CD4-positive, CD25-positive, alpha-beta regulatory T cell (primary cell): ENCODE data around the gene FAM241A. TPM values are rescaled to one million over a fixed set of nuclear protein-coding genes. Genes with fewer than 3 reads are reported as not detected.
"Not testable (repeated sequence)": the region's sequence is repeated elsewhere in the genome, so short reads cannot be mapped to it uniquely, and the experiment has no call there.

Experiments used
- ATAC-seq, 2 donors: fragments of 150-1000 bp; cut with Tn5 transposase; one replicate each; pipeline ENCODE4 v1.10.0; 2021; ENCODE audit warnings: low read depth in 2 of 2, moderate number of reproducible peaks in 2 of 2, moderate library complexity in 1 of 2
- DNase-seq, 3 donors: peaks; one replicate each; pipeline versions ENCODE4 v3.0.0 to v3.0.0-alpha.2; 2012 to 2022; ENCODE audit warnings: mixed read lengths in 1 of 3
- H3K27ac ChIP-seq: one replicate; pipeline ENCODE4 v1.7.0; 2013; ENCODE audit warnings: mild to moderate bottlenecking, low read length; ENCODE audit not compliant: insufficient read depth, poor library complexity, severe bottlenecking
- H3K27me3 ChIP-seq: one replicate; pipeline ENCODE4 v1.7.0; 2013; ENCODE audit warnings: low read length; ENCODE audit not compliant: control insufficient read depth, insufficient read depth
- H3K36me3 ChIP-seq: one replicate; pipeline ENCODE4 v1.7.0; 2013; ENCODE audit warnings: mild to moderate bottlenecking, low read length, moderate library complexity; ENCODE audit not compliant: control insufficient read depth, insufficient read depth
- H3K4me1 ChIP-seq: 2 replicates; pipeline ENCODE4 v1.7.0; 2013; ENCODE audit warnings: mild to moderate bottlenecking, low read length; ENCODE audit not compliant: insufficient read depth, control insufficient read depth, poor library complexity, severe bottlenecking
- H3K4me3 ChIP-seq: one replicate; pipeline ENCODE4 v1.7.0; 2013; ENCODE audit warnings: low read depth, mild to moderate bottlenecking, low read length, moderate library complexity
- H3K9me3 ChIP-seq, 2 experiments: 1 replicate in 1 of 2; 2 replicates in 1 of 2; pipeline ENCODE4 v1.7.0; 2013; ENCODE audit warnings: low read length in 2 of 2, mild to moderate bottlenecking in 1 of 2, moderate library complexity in 1 of 2; ENCODE audit not compliant: control insufficient read depth in 2 of 2
- H3K27ac Mint-ChIP-seq, 3 donors: one replicate each; pipeline ENCODE4 v1.8.0; 2020 to 2022; ENCODE audit warnings: mild to moderate bottlenecking in 3 of 3, mixed read lengths in 3 of 3, moderate library complexity in 2 of 3
- H3K27me3 Mint-ChIP-seq: one replicate; pipeline ENCODE4 v1.8.0; 2022; ENCODE audit warnings: mild to moderate bottlenecking, mixed read lengths
- H3K36me3 Mint-ChIP-seq: one replicate; pipeline ENCODE4 v1.8.0; 2020; ENCODE audit warnings: mixed read lengths
- H3K4me1 Mint-ChIP-seq, 4 donors: one replicate each; pipeline ENCODE4 v1.8.0; 2020 to 2022; ENCODE audit warnings: mixed read lengths in 4 of 4, mild to moderate bottlenecking in 1 of 4
- H3K4me3 Mint-ChIP-seq, 4 donors: one replicate each; pipeline ENCODE4 v1.8.0; 2020 to 2022; ENCODE audit warnings: mild to moderate bottlenecking in 4 of 4, mixed read lengths in 4 of 4, moderate library complexity in 3 of 4
- H3K9me3 Mint-ChIP-seq, 7 donors: one replicate each; pipeline ENCODE4 v1.8.0; 2020 to 2022; ENCODE audit warnings: mixed read lengths in 7 of 7, mild to moderate bottlenecking in 3 of 7, moderate library complexity in 2 of 7
- polyA plus RNA-seq, 4 donors: library from polyadenylated mRNA; unstranded; fragments of 300-500 nt; fragmentation: Illumina TruSeq; gene quantifications; one replicate each; pipeline ENCODE4 v1.2.3, GENCODE V29; 2021
- total RNA-seq: library from RNA; stranded (reverse); gene quantifications from one replicate; pipeline ENCODE4 v1.2.3, GENCODE V29; 2022

Gene FAM241A
- total and polyA plus RNA-seq, 5 donors from 2014 or later = 3.0 to 4.9 (median 3.7) TPM

DNA sequence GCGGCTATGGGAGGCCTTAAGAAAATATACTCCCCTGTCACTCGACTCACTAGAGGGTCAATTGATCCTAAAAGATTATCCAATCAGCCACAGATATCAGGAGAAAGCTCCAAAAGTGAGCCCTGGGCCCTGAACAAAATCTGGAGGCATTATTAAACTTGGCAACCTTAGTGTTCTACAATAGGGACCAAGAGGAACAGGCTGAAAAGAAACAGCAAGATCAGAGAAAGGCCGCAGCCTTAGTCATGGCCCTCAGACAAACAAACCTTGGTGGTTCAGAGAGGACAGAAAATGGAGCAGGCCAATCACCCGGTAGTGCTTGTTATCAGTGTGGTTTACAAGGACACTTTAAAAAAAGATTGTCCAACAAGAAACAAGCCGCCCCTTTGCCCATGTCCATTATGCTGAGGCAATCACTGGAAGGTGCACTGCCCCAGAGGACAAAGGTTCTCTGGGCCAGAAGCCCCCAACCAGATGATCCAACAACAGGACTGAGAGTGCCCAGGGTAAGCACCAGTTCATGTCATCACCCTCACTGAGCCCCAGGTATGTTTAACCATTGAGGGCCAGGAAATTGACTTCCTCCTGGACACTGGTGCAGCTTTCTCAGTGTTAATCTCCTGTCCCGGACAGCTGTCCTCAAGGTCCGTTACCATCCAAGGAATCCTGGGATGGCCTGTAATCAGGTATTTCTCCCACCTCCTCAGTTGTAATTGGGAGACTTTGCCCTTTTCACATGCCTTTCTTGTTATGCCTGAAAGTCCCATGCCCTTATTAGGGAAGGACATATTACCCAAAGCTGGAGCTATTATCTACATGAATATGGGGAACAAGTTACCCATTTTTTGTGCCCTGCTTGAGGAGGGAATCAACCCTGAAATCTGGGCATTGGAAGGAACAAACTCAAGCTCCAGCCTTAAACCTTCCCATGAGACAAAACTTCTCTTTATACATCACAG, 63.2 kb downstream of the FAM241A start:
- H3K27me3 ChIP-seq, H3K4me3 Mint-ChIP-seq, H3K36me3 ChIP-seq, H3K4me1 ChIP-seq, H3K27ac Mint-ChIP-seq, H3K27me3 Mint-ChIP-seq, H3K9me3 ChIP-seq, H3K9me3 Mint-ChIP-seq, H3K4me3 ChIP-seq, H3K36me3 Mint-ChIP-seq, DNase-seq, H3K27ac ChIP-seq, ATAC-seq, H3K4me1 Mint-ChIP-seq: not testable (repeated sequence)

DNA sequence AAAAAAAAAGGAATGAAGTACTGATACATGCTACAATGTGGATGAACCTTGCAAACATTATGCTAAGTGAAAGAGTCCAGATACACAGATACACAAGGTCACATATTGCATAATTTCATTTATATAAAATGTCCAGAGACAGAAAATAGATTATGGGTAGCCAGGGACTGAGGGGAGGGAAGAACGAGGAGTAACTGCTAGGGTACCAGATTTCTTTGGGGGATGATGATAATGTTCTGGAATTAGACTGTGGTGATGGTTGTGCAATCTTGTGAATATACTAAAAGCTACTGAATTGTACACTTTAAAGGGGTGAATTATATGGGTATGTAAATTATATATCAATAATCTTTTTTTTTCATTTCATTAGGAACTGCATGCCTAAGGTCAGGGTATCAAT, 65.5 kb downstream of the FAM241A start:
- no peak overlapping the region for H3K27ac ChIP-seq
- Mint-ChIP-seq H3K4me3 (no peak overlapping the region), H3K36me3 (no peaks in the 10 kb centered on the region), H3K27me3 (peaks cover 5% of the 10 kb centered on the region), H3K4me1 (peaks cover 0 to 5% (median 1%) of the 10 kb centered on the region in 4 donors), H3K27ac (no peak overlapping the region), H3K9me3 (no peaks in the 10 kb centered on the region)
- no peaks in the 10 kb centered on the region for H3K4me1 ChIP-seq
- ATAC-seq (no peak), DNase-seq (no peak)
- no peaks in the 10 kb centered on the region for H3K9me3 ChIP-seq
- no peaks in the 10 kb centered on the region for H3K36me3 ChIP-seq
- H3K4me3 ChIP-seq = no peak overlapping the region
- H3K27me3 ChIP-seq = no peaks in the 10 kb centered on the region

DNA sequence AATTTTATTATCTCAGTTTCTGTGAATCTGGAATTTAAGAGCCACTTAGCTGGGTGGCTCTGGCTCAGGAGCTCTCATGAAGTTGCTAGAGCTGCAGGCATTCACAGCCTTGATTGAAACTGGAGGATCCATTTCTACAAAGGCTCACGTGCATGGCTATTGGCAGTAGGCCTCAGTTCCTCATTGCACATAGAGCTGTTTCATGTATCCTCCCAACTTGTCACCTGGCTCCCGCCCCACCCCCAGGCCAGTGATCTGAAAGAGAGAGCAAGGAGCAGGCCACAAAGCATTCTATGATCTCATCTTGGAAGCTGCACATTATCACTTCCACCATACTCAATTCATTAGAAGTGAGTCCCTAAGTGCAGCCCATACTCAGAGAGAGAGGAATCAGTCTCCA, 67.8 kb downstream of the FAM241A start:
- H3K9me3 Mint-ChIP-seq = no peaks in the 10 kb centered on the region
- H3K27ac Mint-ChIP-seq = no peak overlapping the region
- H3K27ac ChIP-seq = no peak overlapping the region
- H3K9me3 ChIP-seq = no peaks in the 10 kb centered on the region
- H3K4me3 Mint-ChIP-seq = no peak overlapping the region
- no peak overlapping the region for H3K4me3 ChIP-seq
- no peak for ATAC-seq
- no peaks in the 10 kb centered on the region for H3K27me3 ChIP-seq
- DNase-seq = no peak
- H3K27me3 Mint-ChIP-seq = peaks cover 5% of the 10 kb centered on the region
- H3K36me3 ChIP-seq = no peaks in the 10 kb centered on the region
- no peaks in the 10 kb centered on the region for H3K36me3 Mint-ChIP-seq
- no peaks in the 10 kb centered on the region for H3K4me1 ChIP-seq
- H3K4me1 Mint-ChIP-seq = peaks cover 0 to 5% (median 1%) of the 10 kb centered on the region in 4 donors

DNA sequence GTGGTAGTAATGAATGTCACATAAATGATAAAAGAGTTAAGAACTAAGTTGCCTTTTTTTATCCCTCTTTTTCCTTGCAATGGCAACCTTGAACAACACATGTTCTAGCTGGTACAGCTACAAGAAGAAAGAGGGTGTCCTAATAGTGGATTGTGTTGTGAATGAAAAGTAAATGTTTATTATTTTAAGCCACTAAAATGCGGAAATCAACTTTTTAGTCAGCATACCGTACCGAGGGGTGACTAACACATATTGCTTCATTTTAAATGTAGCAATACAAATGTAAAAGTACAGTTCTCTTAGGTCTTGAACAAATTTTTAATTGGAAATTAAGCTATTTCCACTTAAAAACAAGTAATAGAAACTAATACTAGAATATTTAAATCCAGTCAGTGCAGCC, 68.6 kb downstream of the FAM241A start:
- no peak overlapping the region for H3K27ac ChIP-seq
- H3K36me3 ChIP-seq = no peaks in the 10 kb centered on the region
- Mint-ChIP-seq H3K36me3 (no peaks in the 10 kb centered on the region), H3K27me3 (peaks cover 5% of the 10 kb centered on the region), H3K27ac (no peak overlapping the region), H3K9me3 (no peaks in the 10 kb centered on the region), H3K4me3 (no peak overlapping the region), H3K4me1 (peaks cover 0 to 5% (median 1%) of the 10 kb centered on the region in 4 donors)
- no peaks in the 10 kb centered on the region for H3K4me1 ChIP-seq
- ATAC-seq = no peak
- no peaks in the 10 kb centered on the region for H3K9me3 ChIP-seq
- DNase-seq = no peak
- H3K27me3 ChIP-seq = no peaks in the 10 kb centered on the region
- H3K4me3 ChIP-seq = no peak overlapping the region

DNA sequence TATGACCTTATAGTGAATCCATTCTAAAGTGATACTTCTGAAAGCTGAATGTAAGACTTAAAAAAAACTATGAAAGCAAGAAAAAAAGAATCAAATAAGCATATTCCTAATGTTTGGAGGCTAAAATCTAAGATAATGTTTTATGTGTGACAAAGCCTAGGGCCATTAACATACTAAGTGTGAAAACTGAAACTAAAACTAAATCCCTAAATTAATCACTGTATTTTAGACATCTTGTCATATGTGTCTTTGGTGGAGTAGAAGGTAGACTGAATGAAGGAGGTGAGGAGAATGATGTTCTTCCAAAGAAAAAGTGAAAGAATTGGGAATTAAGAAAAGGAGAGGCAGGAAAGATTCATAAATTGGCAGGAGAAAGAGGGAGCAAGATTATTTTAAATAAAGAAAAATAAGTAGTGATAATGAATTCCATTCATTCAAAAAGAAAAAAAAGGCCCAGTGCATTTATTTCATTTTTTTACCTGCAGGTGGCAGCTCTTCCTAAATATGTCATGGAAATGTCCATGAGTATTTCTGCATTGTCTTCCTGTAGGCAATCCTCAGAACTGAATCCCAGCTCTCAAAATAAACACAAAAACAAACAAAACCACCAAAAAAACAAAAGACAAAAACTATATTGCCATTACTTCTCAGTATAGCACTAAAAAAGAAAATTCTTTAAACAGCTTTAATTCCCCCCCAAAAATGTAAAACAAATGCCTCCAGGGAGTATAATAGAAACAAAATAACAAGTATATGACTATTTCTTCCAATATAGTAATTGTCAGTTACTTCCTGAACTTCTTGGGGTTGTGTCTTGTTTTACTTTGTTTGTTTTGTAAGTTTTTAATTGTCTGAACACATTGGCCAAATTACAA, 69.4 kb downstream of the FAM241A start:
- no peaks in the 10 kb centered on the region for H3K9me3 Mint-ChIP-seq
- ATAC-seq (no peak), DNase-seq (peak in 2 of 3 donors; percentile 27 to 34)
- no peaks in the 10 kb centered on the region for H3K36me3 Mint-ChIP-seq
- H3K4me1 Mint-ChIP-seq = peaks cover 0 to 5% (median 2%) of the 10 kb centered on the region in 4 donors
- no peak overlapping the region for H3K27ac Mint-ChIP-seq
- no peak overlapping the region for H3K4me3 Mint-ChIP-seq
- H3K9me3 ChIP-seq = no peaks in the 10 kb centered on the region
- H3K27ac ChIP-seq = no peak overlapping the region
- H3K27me3 Mint-ChIP-seq = peaks cover 2% of the 10 kb centered on the region
- H3K4me1 ChIP-seq = no peaks in the 10 kb centered on the region
- H3K36me3 ChIP-seq = no peaks in the 10 kb centered on the region
- H3K27me3 ChIP-seq = no peaks in the 10 kb centered on the region
- H3K4me3 ChIP-seq = no peak overlapping the region

DNA sequence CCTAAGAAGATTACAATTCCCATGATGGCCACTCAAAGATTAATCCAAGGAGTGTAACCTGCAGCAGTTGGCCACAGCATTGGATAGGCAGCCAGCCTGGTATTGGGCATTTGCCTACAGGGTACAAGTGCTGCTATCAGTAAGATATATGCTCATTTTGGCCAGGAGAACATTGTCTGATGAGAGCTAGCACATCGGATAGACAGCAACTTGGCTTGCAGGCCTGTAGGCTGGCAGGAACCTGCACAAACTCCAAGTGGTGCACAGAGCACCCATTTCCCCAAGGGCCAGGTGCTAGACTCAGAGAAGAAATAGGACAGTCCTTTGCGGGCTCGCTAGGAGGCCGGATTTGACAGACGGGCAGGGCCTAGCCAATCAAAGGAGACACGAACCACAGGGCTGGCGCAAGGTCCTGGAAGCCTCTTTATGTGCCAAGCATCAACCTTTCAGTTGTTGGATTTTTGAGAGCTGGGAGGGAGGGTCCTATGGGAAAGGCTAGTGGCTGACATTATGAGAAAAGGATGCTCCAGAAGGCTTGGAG, 74.6 kb downstream of the FAM241A start:
- peaks cover 0 to 1% (median 0%) of the 10 kb centered on the region in 7 donors for H3K9me3 Mint-ChIP-seq
- H3K36me3 Mint-ChIP-seq = no peaks in the 10 kb centered on the region
- H3K4me3 ChIP-seq = no peak overlapping the region
- H3K4me1 ChIP-seq = no peaks in the 10 kb centered on the region
- no peaks in the 10 kb centered on the region for H3K9me3 ChIP-seq
- H3K4me1 Mint-ChIP-seq = peaks cover 0 to 4% (median 0%) of the 10 kb centered on the region in 4 donors
- H3K27me3 ChIP-seq = no peaks in the 10 kb centered on the region
- no peak overlapping the region for H3K27ac ChIP-seq
- DNase-seq = no peak
- H3K36me3 ChIP-seq = no peaks in the 10 kb centered on the region
- H3K27me3 Mint-ChIP-seq = peaks cover 3% of the 10 kb centered on the region
- H3K4me3 Mint-ChIP-seq = peak overlapping the region in 1 of 4 donors; percentile 55
- H3K27ac Mint-ChIP-seq = peak overlapping the region in 1 of 3 donors; percentile 44
- no peak for ATAC-seq

DNA sequence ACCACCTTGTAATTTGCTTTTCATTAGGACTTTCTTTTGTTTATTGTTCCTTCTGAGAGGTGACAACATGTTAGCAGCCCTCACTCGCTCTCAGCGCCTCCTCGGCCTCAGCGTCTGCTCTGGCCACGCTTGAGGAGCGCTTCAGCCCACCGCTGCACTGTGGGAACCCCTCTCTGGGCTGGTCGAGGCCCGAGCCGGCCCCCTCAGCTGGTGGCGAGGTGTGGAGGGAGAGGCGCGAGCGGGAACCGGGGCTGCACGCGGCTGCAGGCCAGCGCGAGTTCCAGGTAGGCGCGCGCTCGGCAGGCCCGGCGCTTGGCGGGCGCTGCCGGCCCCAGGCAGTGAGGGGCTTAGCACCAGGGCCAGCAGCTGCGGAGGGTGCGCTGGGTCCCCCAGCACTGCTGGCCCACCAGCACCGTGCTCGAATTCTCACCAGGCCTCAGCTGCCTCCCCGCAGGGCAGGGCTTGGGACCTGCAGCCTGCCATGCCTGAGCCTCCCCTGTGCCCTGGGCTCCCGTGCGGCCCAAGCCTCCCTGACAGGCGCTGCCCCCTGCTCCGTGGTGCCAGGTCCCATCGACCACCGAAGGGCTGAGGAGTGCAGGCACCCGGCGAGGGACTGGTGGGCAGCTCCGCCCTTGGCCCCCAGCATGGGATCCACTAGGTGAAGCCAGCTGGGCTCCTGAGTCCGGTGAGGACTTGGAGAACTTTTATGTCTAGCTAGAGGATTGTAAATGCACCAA, 77.1 kb downstream of the FAM241A start:
- H3K36me3 ChIP-seq = no peaks in the 10 kb centered on the region
- Mint-ChIP-seq H3K36me3 (no peaks in the 10 kb centered on the region), H3K27me3 (peaks cover 11% of the 10 kb centered on the region), H3K4me1 (peaks cover 0 to 4% (median 0%) of the 10 kb centered on the region in 4 donors), H3K9me3 (peaks cover 0 to 1% (median 0%) of the 10 kb centered on the region in 7 donors), H3K4me3 (no peak overlapping the region), H3K27ac (no peak overlapping the region)
- no peak overlapping the region for H3K27ac ChIP-seq
- DNase-seq = no peak
- H3K4me1 ChIP-seq = no peaks in the 10 kb centered on the region
- no peaks in the 10 kb centered on the region for H3K9me3 ChIP-seq
- no peaks in the 10 kb centered on the region for H3K27me3 ChIP-seq
- H3K4me3 ChIP-seq = no peak overlapping the region
- no peak for ATAC-seq
